HepG2 (cell line): Measurements from ENCODE around the gene GSX1.

ENCODE experiments used
- EZH2 ChIP-seq: conservative IDR thresholded peaks from 2 replicates; pipeline ENCODE4 v1.6.1; 2012; ENCODE audit warnings: mild to moderate bottlenecking, low read depth, low read length, moderate library complexity
- TF ChIP-seq, protein P1 (sequence below): IDR thresholded peaks from 2 replicates; pipeline ENCODE4 v1.6.1; 2012; ENCODE audit warnings: inconsistent platforms

DNA sequence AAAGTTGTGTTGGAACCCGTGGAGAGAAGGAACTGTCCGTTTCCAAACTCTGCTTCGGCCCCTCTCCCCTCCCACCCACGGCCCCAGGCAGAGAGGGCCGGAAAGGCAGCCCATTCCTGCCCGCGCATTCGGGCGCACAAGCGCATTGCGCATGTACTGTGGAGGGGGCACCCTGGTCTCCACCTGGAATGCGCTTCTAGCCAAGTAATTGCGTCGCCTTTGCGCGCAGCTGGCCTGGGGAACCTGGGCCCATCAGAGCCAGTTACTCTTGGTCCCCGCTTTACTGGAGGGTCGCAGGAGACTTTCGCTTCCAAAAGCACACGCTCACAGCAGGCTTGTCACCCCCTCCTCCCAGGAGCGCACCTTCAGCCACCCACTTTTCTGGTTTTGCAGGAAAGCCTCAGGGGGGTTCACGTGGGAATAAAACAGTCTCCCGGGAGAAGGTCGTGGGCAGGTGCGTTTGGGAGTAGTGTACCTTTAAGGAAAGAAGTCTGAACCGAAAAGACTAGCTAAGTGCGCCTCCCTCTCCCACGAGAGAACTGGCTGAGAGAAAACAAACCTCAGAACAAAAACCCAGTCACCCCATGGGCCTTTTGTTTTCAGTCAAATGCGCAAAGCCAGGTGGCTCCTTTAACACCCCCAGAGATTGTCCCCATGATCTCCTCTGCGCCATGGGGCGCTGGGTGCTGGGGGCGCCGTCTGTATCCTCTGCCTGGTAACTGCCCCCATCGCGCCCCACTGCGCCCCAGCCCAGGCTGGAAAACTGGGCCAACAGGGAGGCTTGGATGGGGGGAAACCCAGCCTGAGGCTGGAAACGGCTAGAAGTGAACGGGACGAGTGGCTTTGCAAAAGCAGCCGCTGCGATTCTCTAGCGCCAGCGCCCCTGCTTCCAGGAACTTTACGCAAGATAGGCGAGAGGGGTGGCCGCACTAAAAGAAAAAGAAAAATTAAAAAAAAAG, 28.5 kb downstream of the GSX1 start:
- TF ChIP-seq, protein P1, sequence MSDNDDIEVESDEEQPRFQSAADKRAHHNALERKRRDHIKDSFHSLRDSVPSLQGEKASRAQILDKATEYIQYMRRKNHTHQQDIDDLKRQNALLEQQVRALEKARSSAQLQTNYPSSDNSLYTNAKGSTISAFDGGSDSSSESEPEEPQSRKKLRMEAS: no peak
- no peak for TF ChIP-seq EZH2
